NCI-H1694 treated with DMSO at 0.1 percent for 48 hours (cell line): Measurements from ENCODE around the gene UBAP1.
"Not testable (repeated sequence)": the region's sequence is repeated elsewhere in the genome, so short reads cannot be mapped to it uniquely, and the experiment has no call there.

Source experiments
- DNase-seq: peaks from one replicate; lab custom pipeline; 2025; lab: John Stamatoyannopoulos, UW

Gene UBAP1

GRCh38 chr9:34178436-34179212 is at the start of gene UBAP1:
TSS of gene UBAP1 (plus strand) at chr9:34179043. CDS start at chr9:34220915, 41,872 bp downstream.
- peak; percentile 96 for DNase-seq

DNA sequence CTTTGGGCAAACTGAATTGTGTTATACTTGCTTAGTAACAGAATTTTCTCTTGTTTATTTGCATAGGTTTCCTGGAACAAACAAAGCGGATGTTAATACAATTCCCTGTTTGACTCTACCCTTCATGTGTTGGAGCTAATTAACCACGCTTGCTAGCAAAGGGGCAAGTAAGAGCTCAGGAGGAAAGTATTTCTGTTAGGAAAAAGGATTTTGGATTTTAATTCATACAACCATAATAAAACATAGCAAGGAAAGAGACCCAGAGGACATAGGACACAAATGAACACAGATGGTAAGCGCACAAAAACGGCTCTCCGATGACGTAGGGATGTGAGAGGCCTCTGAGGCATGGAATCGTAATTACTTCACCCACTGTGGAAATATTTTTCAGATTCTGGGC is 47.3 kb upstream of the UBAP1 start:
- no peak for DNase-seq

DNA sequence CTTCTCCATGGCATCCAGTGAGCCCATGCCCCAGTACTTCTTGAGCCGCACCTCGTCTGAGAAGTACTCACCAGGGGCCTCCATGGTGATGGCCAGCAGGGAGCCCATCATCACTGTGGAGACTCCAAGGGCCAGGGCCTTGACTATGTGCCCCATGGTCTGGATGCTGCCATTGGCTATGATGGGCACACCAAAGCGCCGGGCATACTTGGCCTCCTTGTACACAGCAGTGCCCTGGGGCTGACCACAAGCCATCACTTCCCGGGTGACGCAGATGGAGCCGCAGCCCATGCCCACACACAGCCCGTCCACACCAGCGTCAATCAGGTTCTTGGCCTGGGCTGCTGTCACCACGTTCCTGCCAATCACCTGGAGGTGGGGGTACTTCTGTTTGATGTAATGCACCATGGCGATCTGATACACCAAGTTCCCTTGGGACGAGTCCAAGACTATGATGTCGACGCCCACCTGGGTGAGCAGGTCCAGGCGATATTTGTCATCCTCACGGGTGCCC is 45.4 kb upstream of the UBAP1 start:
- DNase-seq = no peak

DNA sequence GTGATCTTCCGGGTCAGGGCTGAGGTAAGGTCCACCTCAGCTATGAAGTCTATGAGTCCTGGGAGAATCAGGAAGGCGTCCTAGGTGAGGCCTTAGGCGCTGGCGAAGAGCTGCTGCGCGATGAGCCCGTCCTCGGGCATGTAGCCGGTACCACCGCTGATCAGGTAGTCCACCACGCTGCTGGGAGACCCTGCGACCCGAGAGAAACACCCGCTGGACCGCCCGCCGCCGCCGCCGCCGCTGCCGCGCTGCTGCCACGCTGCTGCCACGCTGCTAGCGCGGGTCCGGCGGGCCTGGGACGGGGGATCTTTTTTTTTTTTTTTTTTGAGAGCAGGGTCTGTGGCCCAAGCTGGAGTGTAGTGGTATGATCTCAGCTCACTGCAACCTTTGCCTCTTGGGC is 44.3 kb upstream of the UBAP1 start:
- no peak for DNase-seq

- not testable (repeated sequence) for DNase-seq
Observed at GRCh38 chr9:34138644-34139043, 40.2 kb upstream of the UBAP1 start.

DNA sequence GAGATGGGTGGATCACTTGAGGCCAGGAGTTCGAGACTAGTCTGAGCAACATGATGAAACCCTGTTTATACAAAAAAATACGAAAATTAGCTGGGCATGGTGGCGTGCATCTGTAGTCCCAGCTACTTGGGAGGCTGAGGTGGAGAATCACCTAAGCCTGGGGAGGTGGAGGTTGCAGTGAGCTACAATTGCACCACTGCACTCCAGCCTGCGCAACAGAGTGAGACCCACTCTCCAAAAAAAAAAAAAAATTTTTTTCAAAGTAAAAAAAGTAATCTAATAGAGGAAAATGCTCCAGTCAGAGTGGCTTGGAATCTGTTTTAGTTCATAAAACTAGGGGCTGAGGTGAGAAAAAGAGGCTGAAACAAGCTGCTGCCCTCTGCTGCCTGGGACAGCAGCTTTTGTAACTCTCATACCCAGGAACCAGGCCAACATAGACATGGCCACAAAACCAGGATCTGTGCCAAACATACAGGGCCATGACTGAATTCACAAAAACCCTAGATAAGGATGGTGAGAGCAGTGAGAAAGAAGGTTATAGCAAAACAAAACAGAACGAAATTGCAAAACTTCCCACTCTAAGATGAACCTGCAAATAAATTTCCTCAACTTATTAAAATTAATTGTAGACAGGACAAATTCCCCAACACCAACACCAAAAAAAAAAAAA is 39.2 kb upstream of the UBAP1 start:
- peak; percentile 54 for DNase-seq

- DNase-seq = no peak
Observed at GRCh38 chr9:34140853-34141252, 38.0 kb upstream of the UBAP1 start.

DNA sequence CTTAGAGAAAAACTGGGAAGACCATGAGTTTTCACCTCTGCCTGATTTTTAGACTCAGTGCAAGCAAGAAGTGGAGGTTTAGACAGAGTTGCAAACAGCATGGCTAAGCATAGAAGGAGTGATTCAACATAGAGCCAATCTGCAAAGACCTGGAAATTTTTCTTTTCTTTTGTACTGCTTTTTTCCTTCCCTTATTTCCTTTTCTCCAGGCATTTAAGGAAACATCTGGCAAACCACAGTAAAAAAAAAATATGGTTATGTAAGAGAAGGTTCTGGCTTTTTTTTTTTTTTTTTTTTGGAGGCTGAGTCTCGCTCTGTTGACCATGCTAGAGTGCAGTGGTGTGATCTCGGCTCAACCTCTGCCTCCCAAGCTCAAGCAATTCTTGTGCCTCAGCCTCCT is 35.7 kb upstream of the UBAP1 start:
- DNase-seq = no peak

GRCh38 chr9:34145165-34145564 is 33.7 kb upstream of the UBAP1 start:
- no peak for DNase-seq

GRCh38 chr9:34151398-34151797 is 27.4 kb upstream of the UBAP1 start:
- no peak for DNase-seq

GRCh38 chr9:34154057-34154456 is 24.8 kb upstream of the UBAP1 start:
- no peak for DNase-seq

DNA sequence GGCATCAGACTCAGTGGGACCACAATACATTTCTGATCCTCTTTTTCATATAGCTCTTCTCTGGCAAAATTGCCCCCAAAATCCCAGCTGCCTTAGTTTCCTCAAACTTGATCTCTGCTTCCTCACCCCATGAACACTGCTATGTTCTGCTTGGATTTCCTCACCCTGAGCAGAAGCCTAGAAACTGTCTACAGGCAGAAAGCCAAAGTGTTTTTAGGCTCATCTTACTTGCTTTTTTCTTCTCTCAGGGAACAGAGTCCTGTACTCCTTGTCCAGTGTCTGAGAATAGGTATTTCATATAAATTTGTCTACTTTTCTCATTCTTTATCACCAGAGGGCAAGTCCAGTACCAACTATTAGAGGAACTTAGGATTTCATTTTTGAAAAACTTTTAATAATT is 21.5 kb upstream of the UBAP1 start:
- no peak for DNase-seq

DNA sequence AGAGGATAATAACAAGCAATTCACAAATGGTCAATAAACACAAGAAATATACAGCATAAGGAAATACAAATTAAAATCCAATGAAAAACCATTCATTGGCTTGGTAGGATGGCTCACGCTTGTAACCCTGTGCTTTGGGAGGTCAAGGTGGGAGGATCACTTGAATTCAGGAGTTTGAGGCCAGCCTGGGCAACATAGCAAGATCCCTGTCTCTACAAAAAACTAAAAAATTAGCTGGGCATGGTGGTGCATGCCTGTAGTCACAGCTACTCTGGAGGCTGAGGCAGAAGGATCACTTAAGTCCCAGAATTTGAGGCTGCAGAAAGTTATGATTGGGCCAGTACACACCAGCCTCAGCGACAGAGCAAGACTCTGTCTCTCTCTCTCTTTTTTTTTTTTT is 20.9 kb upstream of the UBAP1 start:
- no peak for DNase-seq

DNA sequence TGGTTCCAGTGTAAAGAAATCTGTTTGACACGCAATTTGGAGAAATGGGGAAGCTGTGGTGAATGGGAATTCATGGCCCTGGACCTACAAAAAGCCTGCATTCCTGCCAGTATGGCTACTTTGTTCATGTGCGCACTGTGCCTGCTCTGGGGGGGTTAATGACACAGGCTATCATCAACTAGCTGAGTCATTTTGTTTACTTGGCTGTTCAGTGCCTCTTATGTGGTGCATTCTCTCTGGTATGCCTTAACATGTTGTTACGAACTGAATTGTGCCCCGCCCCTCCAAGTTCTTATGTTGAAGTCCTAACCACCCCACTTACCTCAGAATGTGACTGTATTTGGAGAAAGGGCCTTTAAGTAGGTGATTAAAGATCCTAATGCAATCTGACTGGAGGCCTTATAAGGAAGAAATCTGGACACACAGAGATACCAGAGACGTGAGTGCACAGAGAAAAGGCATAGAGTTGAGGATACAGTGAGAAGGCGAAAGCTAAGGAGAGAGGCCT is 20.4 kb upstream of the UBAP1 start:
- no peak for DNase-seq

GRCh38 chr9:34163434-34163833 is 15.4 kb upstream of the UBAP1 start:
- DNase-seq = no peak

DNA sequence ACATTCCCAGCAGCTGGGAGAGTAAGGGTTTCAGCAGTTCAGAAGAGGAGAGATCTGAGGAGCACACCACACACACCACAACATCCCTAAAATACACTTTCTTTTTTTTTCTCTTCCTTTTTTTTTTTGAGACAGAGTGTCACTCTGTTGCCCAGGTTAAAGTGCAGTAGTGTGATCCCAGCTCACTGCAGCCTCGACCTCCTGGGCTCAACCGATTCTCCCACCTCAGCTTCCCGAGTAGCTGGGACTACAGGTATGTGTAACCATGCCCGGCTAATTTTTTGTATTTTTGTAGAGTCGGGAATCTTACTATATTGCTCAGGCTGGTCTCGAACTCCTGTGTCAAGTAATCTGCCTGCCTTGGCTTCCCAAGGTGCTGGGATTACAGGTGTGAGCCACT is 9.7 kb upstream of the UBAP1 start:
- DNase-seq = no peak

GRCh38 chr9:34170237-34170991 is 8.4 kb upstream of the UBAP1 start:
- peak; percentile 45 for DNase-seq

DNA sequence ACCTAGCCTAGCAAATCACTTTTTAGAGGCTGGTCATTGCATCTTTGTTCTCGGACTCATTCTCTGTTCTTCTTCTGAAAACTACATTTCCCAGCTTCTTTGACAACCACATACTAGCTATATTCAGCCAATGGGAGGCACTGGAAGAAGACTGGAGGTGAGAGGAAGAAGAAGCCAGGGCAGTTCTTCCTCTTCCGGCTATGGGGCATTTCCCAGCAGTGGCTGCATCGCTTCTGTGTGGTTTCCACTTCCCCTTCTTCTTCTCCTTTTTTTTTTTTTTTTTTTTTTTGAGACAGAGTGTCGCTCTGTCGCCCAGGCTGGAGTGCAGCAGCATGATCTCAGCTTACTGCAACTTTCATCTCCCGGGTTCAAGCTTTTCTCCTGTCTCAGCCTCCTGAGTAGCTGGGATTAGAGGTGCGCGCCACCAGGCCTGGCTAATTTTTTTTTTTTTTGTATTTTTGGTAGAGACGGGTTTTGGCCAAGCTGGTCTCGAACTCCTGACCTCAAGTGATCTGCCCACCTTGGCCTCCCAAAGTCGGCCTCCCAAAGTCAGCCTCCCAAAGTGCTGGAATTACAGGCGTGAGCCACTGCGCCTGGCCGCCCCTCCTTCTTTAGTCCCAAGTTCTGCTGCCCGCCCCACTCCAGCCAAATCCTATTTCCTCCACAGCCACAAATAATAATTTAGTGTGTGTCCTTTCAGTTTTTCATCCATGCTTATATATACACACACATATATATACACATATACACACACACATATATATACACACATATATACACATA is 6.9 kb upstream of the UBAP1 start:
- peak; percentile 7 for DNase-seq

DNA sequence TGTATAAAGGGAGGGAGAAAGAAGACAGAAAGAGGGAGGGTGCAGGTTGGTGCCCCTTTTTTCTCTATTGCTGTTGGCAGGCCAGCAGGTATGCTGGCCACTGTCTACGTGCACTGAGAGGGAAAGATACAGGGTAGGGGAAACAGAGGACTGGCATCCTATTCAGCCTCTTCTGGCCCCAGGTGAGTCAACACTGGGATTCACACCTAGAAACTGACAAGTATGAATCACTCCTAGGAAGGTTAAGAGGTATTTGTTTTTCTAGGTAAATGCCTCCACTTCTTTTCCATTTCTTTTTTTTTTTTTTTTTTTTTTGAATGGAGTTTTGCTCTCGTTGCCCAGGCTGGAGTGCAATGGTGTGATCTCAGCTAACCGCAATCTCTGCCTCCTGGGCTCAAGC is 2.8 kb upstream of the UBAP1 start:
- no peak for DNase-seq

DNA sequence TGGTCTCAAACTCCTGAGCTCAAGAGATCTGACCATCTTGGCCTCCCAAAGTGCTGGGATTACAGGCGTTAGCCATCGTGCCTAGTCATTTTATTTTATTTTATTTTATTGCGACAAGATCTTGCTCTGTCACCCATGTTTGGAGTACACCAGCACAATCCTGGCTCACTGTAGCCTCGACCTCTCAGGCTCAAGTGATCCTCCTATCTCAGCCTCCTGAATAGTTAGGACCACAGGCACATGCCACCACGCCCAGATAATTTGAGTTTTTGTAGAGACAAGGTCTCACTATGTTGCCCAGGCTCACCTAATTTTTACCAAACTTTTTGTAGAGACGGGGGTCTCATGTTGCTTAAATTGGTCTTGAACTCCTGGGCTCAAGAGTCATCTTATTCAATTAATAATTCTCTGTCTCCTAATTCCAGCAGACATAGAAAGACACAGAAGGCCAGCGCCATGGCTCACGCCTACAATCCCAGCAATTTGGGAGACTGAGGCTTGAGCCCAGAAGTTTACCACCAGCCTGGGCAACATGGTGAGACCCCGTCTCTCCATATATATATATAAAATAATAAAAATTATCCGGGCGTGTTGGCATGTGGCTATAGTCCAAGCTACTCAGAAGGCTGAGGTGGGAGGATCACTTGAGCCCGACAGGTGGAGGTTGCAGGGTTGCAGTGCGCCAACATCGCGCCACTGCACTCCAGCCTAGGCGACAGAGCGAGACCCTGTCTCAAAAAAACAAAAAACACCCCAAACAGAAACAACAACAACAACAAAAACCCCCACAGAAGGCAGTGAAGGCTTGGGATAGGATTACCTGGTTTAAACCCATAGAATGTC is 1.0 kb upstream of the UBAP1 start:
- DNase-seq = no peak
